ENCODE data around the gene CTCFL.

- TF ChIP-seq CTCF (IDR thresholded peaks at IDR 0.05) (no peak), POLR2A (IDR thresholded peaks at IDR 0.05) (no peak)
Observed at GRCh38 chr20:57555457-57556184, 30.7 kb upstream of the CTCFL start.
